Measurements from ENCODE around the gene ZCCHC24.

The ZCCHC24 gene

GRCh38 chr10:79380946-79381721 is 64.3 kb downstream of the ZCCHC24 start:
- DNase-seq, result no peak

DNA sequence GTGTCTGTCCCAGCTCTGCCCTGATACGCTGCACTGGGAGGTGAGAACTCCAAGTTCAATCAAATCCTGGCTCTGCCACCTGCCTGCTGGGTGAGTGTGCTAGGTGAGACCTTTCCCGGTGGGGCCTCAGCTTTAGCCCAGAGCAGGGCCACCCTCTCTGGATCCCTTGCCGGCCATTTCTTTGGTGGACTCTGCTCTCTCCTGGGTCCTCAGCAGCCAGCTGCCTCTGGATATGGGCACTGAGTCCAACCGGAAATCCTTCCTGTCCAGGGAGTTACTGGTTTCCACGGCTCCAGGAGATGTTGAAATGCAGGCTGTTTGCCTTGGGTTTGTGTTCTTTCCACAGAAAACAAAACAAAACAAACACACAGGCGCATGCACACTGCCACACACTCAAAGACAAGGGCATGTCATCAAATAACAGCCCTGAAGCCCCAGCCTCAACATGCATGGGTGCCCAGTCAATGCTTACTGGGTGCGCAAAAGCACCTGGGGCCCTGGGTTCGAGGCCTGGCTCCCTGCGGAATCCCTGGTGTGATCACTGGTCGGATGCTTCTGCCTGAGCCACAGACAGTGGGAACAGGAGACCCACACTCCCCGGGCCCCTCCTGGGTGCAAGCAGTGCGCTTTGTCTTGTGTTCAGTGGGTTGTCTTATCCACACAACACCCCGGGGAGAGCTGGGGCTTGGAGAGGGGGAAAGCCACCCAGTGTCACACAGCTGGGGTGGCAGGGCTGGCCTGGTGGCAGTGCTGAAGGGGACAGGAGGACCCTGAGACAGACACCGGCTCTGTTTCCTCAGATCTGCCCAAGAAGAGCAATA is 65.1 kb downstream of the ZCCHC24 start:
- no peak for DNase-seq

GRCh38 chr10:79379512-79380124 is 65.8 kb downstream of the ZCCHC24 start:
- DNase-seq, result no peak

DNA sequence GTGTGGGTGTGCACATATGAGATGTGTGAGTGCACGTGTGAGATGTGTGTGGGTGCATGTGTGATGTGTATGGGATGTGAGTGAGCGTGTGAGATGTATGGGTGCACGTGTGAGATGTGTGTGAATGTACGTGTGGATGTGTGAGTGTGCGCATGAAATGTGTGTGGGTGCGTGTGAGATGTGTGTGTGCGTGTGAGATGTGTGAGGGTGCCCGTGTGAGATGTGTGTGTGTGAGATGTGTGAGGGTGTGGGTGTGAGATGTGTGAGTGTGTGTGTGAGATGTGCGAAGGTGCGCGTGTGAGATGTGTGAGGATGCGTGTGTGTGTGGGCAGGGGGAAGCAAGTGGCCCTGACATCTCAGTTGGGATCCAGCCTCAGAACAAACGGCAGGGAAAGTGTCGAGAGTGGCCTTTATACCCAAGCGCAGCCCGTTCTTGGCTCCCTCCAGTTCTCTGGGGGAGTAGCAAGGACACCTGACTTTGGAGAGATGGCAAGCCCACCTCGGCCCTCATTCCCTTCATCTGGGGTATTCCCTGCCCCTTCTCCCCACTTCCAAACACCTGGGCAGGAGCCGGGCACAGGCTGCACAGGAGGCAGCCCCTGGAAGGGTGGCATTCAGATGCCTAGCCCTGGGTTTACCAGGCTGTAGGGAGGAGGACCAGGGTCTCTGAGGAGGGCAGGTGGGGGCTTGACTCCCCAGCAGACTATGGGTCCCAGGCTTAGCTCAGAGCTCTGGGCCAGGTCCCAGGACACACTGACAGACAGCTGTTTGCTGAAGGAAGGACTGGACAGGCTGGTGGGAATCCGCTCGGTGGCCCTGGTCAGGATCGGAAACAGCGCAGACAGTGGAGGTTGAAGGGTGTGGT is 66.5 kb downstream of the ZCCHC24 start:
- DNase-seq, result no peak

- DNase-seq, result no peak
These were observed 67.1 kb downstream of the ZCCHC24 start for GRCh38 chr10:79378383-79378646.

- no peak for DNase-seq
These were observed 67.7 kb downstream of the ZCCHC24 start for GRCh38 chr10:79377557-79378382.

- no peak for DNase-seq
These were observed 68.5 kb downstream of the ZCCHC24 start for GRCh38 chr10:79376751-79377556.

- no peak for DNase-seq
These were observed 69.3 kb downstream of the ZCCHC24 start for GRCh38 chr10:79376078-79376628.

- DNase-seq, result no peak
These were observed 69.9 kb downstream of the ZCCHC24 start for GRCh38 chr10:79375321-79376077.

- DNase-seq, result peak; percentile 80 to 86 (median 82)
These were observed 70.9 kb downstream of the ZCCHC24 start for GRCh38 chr10:79374312-79375191.

DNA sequence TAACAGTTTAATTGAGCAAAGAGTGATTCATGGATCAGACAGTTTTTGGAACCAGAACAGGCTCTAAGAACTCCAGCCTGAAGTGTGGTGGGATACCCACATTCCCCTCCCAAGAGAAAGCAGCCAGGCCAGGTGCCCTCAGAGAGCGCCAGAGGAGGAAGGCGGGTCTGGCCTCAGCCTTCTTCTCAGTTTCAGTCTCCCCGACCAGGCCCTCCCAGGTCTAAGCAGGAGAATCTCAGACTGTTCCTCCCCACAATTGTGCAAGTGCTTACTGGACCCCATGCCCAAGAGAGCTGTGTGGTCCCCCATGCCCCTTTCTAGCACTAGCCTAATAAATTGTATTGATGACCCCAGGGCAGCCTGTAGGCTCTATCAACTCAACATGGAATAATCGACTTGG is 72.6 kb downstream of the ZCCHC24 start:
- DNase-seq, result no peak

DNA sequence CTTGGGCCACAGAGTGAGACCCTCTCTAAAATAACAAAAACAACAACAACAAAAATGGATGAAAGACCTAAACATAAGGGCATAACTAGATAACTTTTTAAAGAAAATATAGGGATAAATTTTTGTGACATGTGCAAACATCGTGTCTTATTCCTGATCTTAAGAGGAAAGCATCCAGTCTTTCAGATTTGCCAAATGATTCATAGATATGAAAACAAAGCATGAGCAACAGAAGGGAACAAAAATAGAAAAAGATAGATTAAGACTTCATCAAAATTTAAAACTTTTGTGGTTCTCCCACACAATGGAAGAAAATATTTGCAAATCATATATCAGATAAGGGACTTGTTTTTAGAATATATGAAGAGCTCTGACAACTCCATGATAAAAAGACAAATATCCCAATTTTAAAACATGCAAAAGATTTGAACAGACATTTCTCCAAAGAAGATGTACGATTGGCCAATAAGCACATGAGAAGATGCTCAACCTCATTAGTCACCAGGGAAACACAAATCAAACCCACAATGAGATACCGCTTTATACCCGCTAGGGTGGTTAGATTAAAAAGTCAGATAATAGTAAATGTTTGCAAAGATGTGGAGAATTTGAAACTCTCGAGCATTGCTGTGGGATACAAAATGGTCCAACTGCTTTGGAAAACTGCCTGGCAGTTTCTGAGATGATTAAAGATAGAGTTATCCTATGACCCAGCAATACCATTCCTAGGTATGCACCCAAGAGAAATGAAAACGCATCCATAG is 77.8 kb downstream of the ZCCHC24 start:
- DNase-seq, result no peak

DNA sequence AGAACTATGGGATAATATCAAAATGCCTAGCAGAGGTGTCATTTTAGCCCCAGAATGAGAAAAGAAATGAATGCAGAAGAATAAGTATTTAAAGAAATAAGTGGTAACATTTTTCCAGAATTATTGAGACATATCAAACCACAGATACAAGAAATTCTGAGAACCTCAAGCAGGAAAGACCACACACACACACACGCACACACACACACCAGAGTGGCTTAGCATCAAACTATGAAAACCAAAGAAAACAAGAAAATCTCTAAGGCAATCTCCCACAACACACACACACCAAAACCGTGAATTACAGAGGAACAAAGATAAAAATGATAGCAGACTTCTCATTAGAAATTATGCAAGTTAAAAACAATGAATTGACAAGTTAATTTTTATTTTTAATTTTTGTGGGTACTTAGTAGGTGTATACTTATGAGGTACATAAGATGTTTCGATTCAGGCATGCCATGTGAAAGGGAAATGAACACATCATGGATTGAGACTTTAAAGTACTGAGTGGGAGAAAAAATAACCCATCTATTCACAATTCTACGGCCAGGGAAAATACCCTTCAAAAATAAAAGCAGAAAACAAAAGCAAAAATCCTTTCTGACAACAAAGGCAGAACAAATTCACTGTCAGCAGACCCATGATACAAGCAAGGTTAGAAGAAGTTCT is 83.6 kb downstream of the ZCCHC24 start:
- peak in 1 of 3 donors; percentile 38 for DNase-seq

GRCh38 chr10:79360499-79361342 is 84.7 kb downstream of the ZCCHC24 start:
- DNase-seq, result no peak

- no peak for DNase-seq
These were observed 85.5 kb downstream of the ZCCHC24 start for GRCh38 chr10:79359816-79360498.

GRCh38 chr10:79358811-79359210 is 86.6 kb downstream of the ZCCHC24 start:
- DNase-seq, result no peak
